ENCODE results near the gene DDX28. TPM values are rescaled to one million over a fixed set of nuclear protein-coding genes. Genes with fewer than 3 reads are reported as not detected.

Gene DDX28
- total RNA-seq, 2 experiments from 2014 or later = 27.5 to 28.8 TPM

GRCh38 chr16:68003031-68003430, 20.0 kb downstream of the DDX28 start:
- POLR2A ChIA-PET = interaction anchor here (0.6 to 2.2 kb wide), 2 partner anchors 20 to 1624 kb away, joined by 3 to 11 read pairs; partner anchors contain the start of genes DDX28 and DUS2
- CTCF ChIA-PET = interaction anchor here (0.7 to 1.1 kb wide), 3 partner anchors 8 to 37 kb away, joined by 3 read pairs; no protein-coding TSS in a partner anchor

- POLR2A ChIA-PET = no interaction called here
- CTCF ChIA-PET = interaction anchor here (0.7 to 1.8 kb wide), 2 partner anchors 41 to 1340 kb away, joined by 4 to 6 read pairs; no protein-coding TSS in a partner anchor
Measured at GRCh38 chr16:68000450-68000849, 22.6 kb downstream of the DDX28 start.

GRCh38 chr16:67999985-68000384, 23.0 kb downstream of the DDX28 start:
- POLR2A ChIA-PET = no interaction called here
- CTCF ChIA-PET = interaction anchor here (0.7 kb wide), 1 partner anchor 1339 kb away, joined by 4 read pairs; no protein-coding TSS in a partner anchor

GRCh38 chr16:67998779-67999688, 24.0 kb downstream of the DDX28 start, which contains the start of gene DPEP2:
Gene DPEP2, minus strand, starts transcription at chr16:67999484. Its CDS starts 6,272 bp downstream, at chr16:67993212.
- CTCF ChIA-PET = interaction anchor here (0.6 to 1.4 kb wide), 4 partner anchors 10 to 58 kb away, joined by 3 to 5 read pairs (median 4); partner anchors contain the start of gene DPEP3
- POLR2A ChIA-PET = interaction anchor here (0.6 to 1.4 kb wide), 3 partner anchors 24 to 1476 kb away, joined by 3 to 6 read pairs (median 3); partner anchors contain the start of genes DDX28 and DUS2

GRCh38 chr16:67998231-67998778, 24.7 kb downstream of the DDX28 start:
- CTCF ChIA-PET = interaction anchor here (0.6 to 1.4 kb wide), 4 partner anchors 10 to 59 kb away, joined by 3 to 5 read pairs (median 4); partner anchors contain the start of gene DPEP3
- POLR2A ChIA-PET = interaction anchor here (0.5 to 1.4 kb wide), 4 partner anchors 25 to 1476 kb away, joined by 3 to 6 read pairs (median 3); partner anchors contain the start of genes DDX28 and DUS2

- POLR2A ChIA-PET = no interaction called here
- CTCF ChIA-PET = interaction anchor here (1.2 kb wide), 1 partner anchor 26 kb away, joined by 3 read pairs; the partner anchor contains the start of genes DDX28 and DUS2
Measured at GRCh38 chr16:67996666-67997065, 26.4 kb downstream of the DDX28 start.

- ChIA-PET CTCF (interaction anchor here (1.0 to 2.7 kb wide), 3 partner anchors 11 to 235 kb away, joined by 3 to 7 read pairs (median 4); no protein-coding TSS in a partner anchor), POLR2A (no interaction called here)
Measured at GRCh38 chr16:67995423-67995822, 27.6 kb downstream of the DDX28 start.

- ChIA-PET CTCF (interaction anchor here (0.7 to 2.7 kb wide), 8 partner anchors 9 to 236 kb away, joined by 3 to 7 read pairs (median 3); partner anchors contain the start of genes DDX28, DPEP2NB and DUS2), POLR2A (interaction anchor here (0.6 kb wide), 1 partner anchor 47 kb away, joined by 3 read pairs; no protein-coding TSS in a partner anchor)
Measured at GRCh38 chr16:67994040-67994408, 29.0 kb downstream of the DDX28 start.

- POLR2A ChIA-PET = interaction anchor here (0.6 kb wide), 1 partner anchor 47 kb away, joined by 3 read pairs; no protein-coding TSS in a partner anchor
- CTCF ChIA-PET = interaction anchor here (0.7 to 2.7 kb wide), 10 partner anchors 8 to 237 kb away, joined by 3 to 13 read pairs (median 3); partner anchors contain the start of genes DDX28, DPEP2NB and DUS2
Measured at GRCh38 chr16:67993207-67994039, 29.6 kb downstream of the DDX28 start.

GRCh38 chr16:67992661-67993206, 30.3 kb downstream of the DDX28 start:
- ChIA-PET POLR2A (no interaction called here), CTCF (interaction anchor here (0.9 to 2.7 kb wide), 5 partner anchors 13 to 87 kb away, joined by 3 to 13 read pairs (median 4); no protein-coding TSS in a partner anchor)

- ChIA-PET POLR2A (no interaction called here), CTCF (interaction anchor here (1.0 kb wide), 1 partner anchor 18 kb away, joined by 4 read pairs; no protein-coding TSS in a partner anchor)
Measured at GRCh38 chr16:67990018-67990386, 33.0 kb downstream of the DDX28 start.

GRCh38 chr16:67989322-67990017, 33.6 kb downstream of the DDX28 start:
- CTCF ChIA-PET = interaction anchor here (1.0 kb wide), 2 partner anchors 17 to 33 kb away, joined by 3 to 4 read pairs; no protein-coding TSS in a partner anchor
- POLR2A ChIA-PET = no interaction called here

- CTCF ChIA-PET = interaction anchor here (1.0 kb wide), 2 partner anchors 16 to 34 kb away, joined by 3 to 4 read pairs; no protein-coding TSS in a partner anchor
Measured at GRCh38 chr16:67988675-67989074, 34.4 kb downstream of the DDX28 start.

GRCh38 chr16:67987460-67988160, 35.4 kb downstream of the DDX28 start:
- POLR2A ChIA-PET = interaction anchor here (0.7 kb wide), 1 partner anchor 325 kb away, joined by 3 read pairs; no protein-coding TSS in a partner anchor
- CTCF ChIA-PET = no interaction called here

More at GRCh38 chr16:67988675-67989074, 34.4 kb downstream of the DDX28 start:
- POLR2A ChIA-PET = interaction anchor here (0.7 kb wide), 1 partner anchor 326 kb away, joined by 3 read pairs; no protein-coding TSS in a partner anchor

GRCh38 chr16:67986949-67987348, 36.1 kb downstream of the DDX28 start:
- CTCF ChIA-PET = no interaction called here
- POLR2A ChIA-PET = no interaction called here

- ChIA-PET POLR2A (no interaction called here), CTCF (no interaction called here)
Measured at GRCh38 chr16:67982011-67982696, 40.9 kb downstream of the DDX28 start.
